A673 (cell line): Measurements from ENCODE around the gene SYNDIG1L.

Experiments used
- EZH2 ChIP-seq: fragments of 200-600 bp; sonication (generic); IDR thresholded peaks from 2 replicates; pipeline ENCODE4 v1.6.1; 2017; ENCODE audit warnings: borderline replicate concordance, low read depth, mild to moderate bottlenecking, mixed read lengths, antibody characterized with exemption, low read length; ENCODE audit not compliant: poor library complexity, severe bottlenecking
- TF ChIP-seq, protein P1 (sequence below): fragments of 300-800, 200-600 bp; sonication (generic); conservative IDR thresholded peaks from 2 replicates; pipeline ENCODE4 v1.5.1; 2017; ENCODE audit warnings: low read depth, mild to moderate bottlenecking, antibody characterized with exemption, low read length, moderate library complexity, mixed read lengths

DNA sequence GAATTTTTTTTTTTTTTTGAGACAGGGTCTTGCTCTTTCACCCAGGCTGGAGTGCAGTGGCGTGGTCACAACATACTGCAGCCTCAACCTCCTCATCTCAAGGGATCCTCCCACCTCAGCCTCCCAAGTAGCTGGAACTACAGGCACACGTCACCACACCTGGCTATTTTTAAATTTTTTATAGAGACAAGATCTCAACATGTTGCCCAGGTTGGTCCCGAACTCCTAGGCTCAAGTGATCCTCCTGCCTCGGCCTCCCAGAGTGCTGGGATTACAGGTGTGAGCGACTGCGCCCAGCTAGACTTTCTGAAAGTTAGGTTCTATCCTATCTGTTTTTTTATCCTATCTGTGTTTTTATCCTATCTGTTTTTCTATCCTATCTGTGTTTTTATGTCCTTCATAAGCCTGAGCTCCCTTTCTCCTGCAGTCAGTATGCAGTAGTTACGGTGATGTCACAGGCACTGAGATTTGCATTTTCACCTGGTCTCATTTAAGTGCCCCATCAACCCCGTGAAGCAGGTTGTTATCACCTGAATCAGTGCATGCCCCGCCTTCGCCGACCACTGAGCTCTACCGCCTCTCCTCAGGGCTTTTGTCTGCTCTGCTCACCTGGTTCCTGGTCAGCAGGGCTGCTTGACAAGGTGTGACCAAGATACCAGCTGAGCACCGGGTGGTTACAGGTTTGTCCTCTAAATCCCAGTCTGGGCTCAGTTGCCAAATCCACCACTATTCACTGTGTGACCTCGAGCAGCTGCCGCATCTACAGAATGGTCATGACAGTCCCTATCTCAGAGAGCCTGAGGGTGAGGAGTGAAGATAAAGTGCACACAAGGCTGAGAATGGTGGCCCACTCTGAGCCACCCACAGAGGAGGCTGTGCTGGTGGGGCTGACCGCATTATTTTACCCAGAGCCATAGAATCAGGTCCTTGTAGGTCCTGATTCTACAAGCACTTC is 33.1 kb downstream of the SYNDIG1L start:
- TF ChIP-seq EZH2: no peak
- TF ChIP-seq, protein P1, sequence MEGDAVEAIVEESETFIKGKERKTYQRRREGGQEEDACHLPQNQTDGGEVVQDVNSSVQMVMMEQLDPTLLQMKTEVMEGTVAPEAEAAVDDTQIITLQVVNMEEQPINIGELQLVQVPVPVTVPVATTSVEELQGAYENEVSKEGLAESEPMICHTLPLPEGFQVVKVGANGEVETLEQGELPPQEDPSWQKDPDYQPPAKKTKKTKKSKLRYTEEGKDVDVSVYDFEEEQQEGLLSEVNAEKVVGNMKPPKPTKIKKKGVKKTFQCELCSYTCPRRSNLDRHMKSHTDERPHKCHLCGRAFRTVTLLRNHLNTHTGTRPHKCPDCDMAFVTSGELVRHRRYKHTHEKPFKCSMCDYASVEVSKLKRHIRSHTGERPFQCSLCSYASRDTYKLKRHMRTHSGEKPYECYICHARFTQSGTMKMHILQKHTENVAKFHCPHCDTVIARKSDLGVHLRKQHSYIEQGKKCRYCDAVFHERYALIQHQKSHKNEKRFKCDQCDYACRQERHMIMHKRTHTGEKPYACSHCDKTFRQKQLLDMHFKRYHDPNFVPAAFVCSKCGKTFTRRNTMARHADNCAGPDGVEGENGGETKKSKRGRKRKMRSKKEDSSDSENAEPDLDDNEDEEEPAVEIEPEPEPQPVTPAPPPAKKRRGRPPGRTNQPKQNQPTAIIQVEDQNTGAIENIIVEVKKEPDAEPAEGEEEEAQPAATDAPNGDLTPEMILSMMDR: no peak
